GM20000 (cell line): Measurements from ENCODE around the gene PIP4K2A.

ENCODE experiments used
- DNase-seq: peaks from one replicate; pipeline ENCODE4 v3.0.0; 2012; ENCODE audit warnings: low spot score
- CTCF ChIP-seq: IDR thresholded peaks from 2 replicates; pipeline ENCODE4 v1.5.1; 2012; ENCODE audit warnings: mild to moderate bottlenecking, control low read depth; ENCODE audit errors: extremely low read depth, missing control alignments

PIP4K2A gene

GRCh38 chr10:22673091-22673392 is 41.3 kb downstream of the PIP4K2A start:
- no peak for DNase-seq
- TF ChIP-seq CTCF: no peak

GRCh38 chr10:22672319-22673090 is 41.9 kb downstream of the PIP4K2A start:
- DNase-seq: no peak
- TF ChIP-seq CTCF: no peak

GRCh38 chr10:22670788-22671187 is 43.6 kb downstream of the PIP4K2A start:
- TF ChIP-seq CTCF: no peak
- DNase-seq: no peak

GRCh38 chr10:22669163-22669711 is 45.1 kb downstream of the PIP4K2A start:
- TF ChIP-seq CTCF: no peak
- DNase-seq: no peak

GRCh38 chr10:22667093-22667480 is 47.3 kb downstream of the PIP4K2A start:
- no peak for DNase-seq
- TF ChIP-seq CTCF: no peak

- peak; percentile 32 for DNase-seq
- TF ChIP-seq CTCF: no peak
Observed at GRCh38 chr10:22666287-22667092, 47.9 kb downstream of the PIP4K2A start.

GRCh38 chr10:22665329-22665728 is 49.0 kb downstream of the PIP4K2A start:
- DNase-seq: no peak
- no peak for TF ChIP-seq CTCF
